T1000 (cell line): ENCODE data around the gene ZPLD1.

Experiments used
- DNase-seq: peaks from one replicate; lab custom pipeline; 2025; ENCODE audit warnings: mixed read lengths; lab: John Stamatoyannopoulos, UW

The ZPLD1 gene

DNA sequence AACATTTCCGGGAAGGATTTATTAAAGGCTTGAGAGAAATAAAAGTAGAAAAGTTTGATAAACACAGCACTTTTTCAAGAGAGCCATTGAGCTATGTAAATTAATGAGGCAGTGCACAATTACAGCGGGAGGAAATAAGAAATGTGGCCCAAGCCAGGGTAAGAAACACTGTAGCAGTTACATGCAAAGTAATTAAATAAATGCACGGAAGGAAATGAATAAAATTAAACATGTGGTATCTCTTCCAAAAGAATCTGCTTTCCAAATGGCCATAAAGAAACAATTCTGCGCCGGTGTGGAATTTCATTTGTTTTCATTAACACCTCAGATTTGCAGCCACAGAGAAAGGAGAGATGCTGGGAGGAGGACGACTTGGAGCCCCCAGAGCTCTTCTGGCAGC lies 35.3 kb downstream of the ZPLD1 start:
- DNase-seq: no peak

DNA sequence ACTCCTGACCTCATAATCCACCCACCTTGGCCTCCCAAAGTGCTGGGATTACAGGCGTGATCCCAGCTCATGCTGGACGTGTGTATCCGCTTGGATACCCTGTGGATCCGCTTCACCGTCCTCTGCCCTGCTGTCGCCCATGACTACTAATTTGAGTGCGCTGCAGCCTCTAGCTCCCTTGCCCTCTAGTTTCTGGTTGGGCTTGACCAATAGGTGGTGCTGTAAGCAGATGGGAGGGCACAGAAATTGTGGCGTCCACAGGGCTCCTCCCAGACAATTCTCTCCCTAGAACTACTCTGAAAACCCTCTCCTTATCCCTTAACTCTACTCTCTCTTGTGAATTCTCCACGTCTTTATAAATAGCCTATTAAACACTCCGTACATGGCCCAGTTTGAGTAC lies 36.2 kb downstream of the ZPLD1 start:
- no peak for DNase-seq

DNA sequence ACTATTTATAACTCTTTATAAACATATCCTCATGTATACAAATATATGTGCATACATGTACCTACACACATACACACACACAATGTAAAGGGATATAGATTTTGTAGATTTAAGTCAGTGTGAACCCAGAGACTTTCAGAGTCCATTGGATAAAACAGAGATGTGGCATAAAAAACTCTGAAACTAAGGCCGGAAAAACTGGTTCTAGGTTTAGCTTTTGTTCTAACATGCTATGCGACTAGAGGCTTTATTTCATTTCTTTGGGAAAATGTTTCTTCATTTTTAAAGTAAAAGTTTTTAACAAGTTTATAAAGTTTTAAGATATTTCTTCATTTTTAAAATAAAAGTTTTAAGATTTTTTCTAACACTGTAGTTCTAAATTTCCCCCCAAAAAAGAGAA lies 36.7 kb downstream of the ZPLD1 start:
- DNase-seq: no peak

DNA sequence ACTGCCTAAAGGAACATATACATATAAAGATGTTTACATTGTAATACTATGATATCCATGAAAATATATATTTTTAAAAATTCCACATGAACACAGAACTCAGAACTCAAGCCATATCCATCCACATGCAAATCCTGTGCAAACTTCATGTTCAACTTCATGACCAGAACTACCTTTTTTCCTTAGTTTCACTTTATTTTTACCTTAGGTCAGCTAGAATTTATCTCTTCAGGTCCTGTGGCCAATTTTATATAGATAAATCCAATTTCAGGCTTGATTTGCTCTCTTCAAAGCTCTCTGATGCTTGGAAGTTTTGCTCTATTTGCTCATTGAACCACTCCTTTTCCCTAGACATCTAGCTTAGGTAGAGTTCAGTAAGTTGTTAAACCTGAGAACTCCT lies 38.8 kb downstream of the ZPLD1 start:
- DNase-seq: no peak

DNA sequence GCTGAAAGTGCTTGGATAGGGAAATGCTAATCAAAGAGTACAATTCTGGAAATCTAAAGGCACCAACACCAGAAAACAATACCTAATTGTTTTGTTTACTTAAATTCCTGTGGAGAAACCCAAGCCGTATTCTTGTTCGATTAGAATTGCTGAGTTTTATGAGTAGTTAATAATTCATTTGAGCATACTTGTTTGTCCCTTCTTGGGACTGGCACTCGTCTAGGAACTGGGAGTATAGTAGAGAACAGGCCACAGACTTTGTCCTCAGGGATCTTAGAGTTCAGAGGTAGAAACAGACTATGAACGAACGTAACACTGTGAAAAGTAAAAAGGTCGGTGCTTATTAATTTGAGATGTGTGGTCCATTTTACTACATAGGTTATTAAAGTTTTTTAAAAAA lies 39.4 kb downstream of the ZPLD1 start:
- no peak for DNase-seq

DNA sequence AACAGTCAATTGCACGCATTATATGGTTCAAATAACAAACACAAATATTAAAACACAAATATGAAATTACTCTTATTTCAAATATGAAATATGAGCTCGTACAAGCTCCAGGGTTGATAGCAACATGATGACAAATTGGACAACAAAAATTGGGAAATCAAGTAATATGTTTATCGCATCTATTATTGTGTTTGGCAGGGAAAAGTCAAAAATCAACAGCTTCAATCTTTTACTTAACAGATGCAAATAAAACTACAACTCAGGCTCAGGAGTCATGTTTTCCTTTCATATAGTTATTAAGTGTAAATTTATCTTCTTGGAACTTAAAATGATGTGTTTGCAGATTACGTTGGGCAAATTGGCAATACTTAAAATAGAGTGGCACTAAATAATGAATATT lies 41.4 kb downstream of the ZPLD1 start:
- no peak for DNase-seq

DNA sequence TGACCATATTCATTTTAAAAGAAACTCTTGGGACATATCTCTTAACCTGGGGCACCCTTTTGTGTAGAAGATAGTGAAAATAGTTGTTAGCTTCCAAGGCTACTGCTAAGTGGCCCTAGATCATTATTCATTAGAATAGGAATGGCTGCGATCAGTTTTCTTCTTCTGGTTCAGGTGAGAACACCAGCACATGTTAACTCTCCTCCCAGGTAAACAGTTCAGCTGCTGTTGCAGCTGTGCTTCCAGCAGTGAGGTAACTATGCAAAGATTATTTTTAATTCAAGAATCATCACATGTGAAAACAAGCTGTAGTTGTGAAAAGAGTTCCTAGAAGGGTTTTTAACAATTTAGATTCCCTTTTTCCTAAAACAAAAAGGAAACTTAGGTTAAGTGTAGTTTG lies 43.3 kb downstream of the ZPLD1 start:
- DNase-seq: no peak

DNA sequence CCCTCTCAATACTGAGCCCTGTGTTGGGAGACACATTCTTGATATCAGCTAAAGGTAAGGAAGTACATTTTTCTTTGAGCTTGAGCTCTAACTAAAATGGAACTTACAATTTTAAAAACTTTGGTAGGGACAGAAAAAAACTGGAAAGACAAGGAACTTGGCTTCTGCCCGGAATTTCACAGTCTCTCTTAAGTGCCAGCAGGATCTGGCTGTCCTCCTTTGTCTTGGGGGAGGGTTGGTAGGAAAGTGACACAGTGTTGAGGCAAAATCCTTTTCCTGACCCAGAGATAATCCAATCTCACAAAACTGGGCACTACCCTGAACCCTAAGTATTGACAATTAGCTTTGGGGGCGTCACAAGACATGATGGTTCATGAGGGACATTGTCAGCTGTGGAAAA lies 45.3 kb downstream of the ZPLD1 start:
- no peak for DNase-seq

DNA sequence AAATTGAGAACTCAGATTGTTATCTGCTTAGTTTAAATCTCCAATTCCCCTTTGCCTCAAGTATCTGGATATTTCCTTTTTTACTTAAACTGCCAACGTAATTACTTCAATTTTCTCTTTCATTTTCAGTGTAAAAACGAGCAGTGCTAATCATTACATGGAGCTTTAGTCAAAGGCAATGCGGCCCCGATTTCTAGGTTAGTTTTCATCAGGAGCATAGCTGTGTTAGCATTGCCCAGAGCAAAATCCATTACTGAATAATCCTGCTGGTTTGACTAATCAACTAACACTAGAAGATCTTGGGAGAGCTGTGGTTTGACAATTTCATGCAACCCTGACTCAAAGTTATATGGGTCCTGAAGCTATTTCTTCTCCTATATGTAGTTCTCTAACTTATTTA lies 46.2 kb downstream of the ZPLD1 start:
- DNase-seq: no peak

DNA sequence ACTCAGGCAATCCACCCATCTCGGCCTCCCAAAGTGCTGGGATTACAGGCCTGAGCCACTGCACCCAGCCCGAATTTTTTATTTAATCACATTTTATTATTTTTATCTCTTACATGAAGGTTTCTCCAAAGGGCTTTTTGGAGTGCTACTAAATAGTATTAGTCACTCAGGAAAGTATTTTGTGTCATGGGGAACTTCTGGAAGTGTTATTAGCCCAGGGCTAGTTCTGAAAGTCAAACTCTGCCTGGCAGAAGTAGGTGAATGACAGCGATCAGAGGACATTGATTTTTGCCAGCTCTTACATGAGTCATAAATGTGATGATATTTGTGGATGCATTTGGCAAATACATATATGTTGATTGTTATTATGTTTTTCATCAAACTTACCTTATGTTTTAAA lies 48.7 kb downstream of the ZPLD1 start:
- DNase-seq: no peak

DNA sequence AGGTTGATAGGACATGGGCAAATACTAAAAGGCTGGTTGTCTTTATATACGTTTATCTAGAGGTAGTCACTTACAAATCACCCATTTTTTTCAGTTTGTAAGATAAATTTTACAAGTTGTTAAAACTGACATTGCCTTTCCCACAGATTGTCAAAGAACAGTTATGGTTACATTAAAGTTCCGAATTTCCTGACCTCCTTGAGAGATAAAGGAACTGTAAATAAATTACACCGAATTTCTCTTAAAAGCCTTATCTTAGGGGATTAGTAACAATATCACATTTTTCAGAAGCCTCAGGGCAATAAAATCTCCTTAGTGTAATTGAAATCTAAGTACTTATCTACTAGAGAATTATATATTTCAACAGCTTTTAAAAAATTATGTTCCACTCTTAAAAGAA lies 49.5 kb downstream of the ZPLD1 start:
- no peak for DNase-seq

DNA sequence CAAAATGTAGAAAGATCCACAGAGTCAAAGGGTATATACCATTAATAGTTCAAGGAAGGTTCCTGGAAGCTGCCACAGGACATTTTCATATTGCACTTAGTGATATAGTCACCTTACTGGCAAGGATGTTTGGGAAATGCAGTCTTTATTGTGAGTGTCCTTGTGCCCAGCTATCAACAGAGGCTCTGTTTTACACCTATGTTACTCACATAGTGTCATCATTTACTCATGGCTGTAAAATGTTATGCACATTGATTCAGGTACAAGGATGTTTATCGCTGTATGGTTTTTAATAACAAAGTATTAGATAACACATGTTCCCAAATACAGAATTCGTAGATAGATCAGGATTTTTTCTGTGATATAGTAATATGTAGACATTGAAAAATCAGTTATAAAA lies 50.9 kb downstream of the ZPLD1 start:
- no peak for DNase-seq

DNA sequence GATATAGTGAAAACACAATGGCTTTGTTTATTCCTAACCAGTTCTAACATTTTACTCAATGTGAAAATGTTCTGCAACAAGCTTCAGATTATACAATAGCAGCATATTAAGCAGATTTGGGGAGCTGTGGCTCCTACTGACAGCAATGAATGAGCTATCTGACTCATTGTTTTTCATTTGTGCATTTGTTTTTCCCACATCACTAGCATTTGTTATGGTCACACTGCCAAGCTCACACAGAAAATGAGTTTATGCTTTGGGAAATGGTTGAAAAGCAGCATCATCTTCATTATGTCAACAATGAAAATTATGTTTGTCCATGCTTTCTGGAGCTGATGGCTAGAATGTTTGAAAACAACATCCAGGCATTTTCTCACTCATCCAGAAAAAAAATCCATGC lies 53.5 kb downstream of the ZPLD1 start:
- no peak for DNase-seq

DNA sequence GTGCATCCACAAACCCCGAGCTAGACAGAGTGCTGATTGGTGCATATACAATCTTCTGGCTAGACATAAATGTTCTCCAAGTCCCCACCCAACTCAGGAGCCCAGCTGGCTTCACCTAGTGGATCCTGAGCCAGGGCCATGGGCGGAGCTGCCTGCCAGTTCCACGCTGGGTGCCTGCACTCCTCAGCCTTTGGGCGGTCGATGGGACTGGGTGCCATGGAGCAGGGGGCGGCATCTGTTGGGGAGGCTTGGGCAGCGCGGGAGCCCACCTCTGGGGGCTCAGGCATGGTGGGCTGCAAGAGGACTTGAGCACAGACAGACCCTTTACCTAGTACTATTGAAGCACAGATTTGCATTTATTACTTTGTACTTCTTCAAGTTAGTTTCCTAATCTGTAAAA lies 57.5 kb downstream of the ZPLD1 start:
- DNase-seq: no peak

DNA sequence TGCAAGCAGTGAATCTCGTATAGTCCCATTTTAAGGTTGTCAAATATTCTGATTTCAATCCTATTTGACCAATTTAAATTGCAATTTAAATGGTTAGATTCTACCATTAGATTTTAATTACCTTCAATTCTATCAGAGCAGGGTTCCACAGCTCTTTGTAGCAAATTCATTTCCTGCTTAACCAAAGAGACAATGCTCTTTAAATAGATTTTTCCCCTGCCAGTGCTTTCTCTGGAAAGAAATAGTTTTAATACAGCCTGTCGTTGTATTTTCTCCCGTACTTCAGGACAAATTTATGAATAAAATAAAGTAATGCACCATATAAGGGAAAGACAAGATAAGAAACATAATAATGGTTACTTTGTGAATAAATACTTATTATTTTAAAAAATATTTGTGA lies 62.8 kb downstream of the ZPLD1 start:
- no peak for DNase-seq

DNA sequence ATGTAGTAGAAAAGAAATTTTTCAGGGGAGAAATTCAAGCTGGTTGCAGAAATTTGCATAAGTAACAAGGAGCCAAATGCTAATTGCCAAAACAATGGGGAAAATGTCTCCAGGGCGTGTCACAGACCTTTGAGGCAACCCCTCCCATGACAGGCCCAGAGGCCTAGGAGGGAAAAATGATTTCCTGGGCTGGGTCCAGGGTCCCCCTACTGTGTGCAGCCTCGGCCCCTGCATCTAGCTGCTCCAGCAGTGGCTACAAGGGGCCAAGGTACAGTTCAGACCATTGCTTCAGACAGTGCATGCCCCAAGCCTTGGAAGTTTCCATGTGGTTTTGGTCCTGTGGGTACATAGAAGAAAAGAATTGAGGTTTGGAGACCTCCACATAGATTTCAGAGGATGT lies 70.7 kb downstream of the ZPLD1 start:
- no peak for DNase-seq

DNA sequence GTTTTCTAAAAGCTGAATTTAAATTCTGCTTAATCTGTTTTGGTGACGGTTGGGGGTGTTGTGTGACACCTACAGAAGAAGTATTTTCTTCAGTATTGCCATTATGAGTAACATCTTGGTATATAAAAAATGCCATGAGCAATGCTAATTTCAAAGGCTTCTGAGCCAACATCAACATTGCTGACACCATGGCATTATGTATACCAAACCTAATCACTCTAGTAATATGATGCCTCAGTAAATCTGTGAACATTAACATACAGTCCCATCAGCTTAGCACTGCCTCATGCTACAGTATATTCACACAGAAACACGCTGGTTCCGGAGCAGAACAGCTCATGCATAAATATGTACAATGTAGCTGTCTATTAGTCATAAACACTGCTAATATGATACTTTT lies 75.8 kb downstream of the ZPLD1 start:
- no peak for DNase-seq

DNA sequence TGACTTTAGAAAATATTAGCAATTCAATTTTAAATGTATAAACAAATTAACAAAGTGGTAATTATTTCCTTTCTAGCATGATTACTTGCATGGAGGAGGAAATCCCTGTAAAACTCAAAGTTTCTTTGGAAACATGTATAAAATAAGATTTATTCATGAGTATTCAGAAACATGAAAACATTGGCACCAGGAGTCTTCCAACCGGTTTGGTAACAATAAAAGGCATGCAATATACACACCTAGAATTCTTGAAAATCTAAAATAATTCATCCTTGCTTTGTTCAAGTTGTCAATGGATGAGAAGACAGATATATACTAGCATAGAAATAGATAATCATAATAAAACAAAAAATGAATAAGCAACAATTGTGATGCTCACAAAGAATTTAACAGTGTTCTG lies 76.4 kb downstream of the ZPLD1 start:
- DNase-seq: no peak

DNA sequence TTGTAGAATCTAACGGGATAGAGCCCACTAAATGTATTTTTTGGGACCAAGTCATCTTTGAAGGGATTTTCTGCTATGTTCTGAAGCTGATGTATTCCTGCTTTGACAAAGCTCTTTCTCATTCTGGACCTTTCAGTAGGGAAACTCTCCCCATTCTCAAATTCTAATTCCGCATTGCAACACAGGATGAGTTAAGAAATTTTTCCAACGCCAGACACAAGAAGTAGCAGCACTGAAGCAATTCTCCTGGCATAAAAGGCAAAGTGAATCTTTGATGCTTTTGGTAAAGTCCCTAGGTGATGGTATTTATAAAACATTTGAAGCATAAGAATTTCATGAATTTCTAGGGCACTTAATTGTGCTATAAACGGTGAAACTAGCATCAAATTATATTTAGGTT lies 76.8 kb downstream of the ZPLD1 start:
- DNase-seq: no peak

DNA sequence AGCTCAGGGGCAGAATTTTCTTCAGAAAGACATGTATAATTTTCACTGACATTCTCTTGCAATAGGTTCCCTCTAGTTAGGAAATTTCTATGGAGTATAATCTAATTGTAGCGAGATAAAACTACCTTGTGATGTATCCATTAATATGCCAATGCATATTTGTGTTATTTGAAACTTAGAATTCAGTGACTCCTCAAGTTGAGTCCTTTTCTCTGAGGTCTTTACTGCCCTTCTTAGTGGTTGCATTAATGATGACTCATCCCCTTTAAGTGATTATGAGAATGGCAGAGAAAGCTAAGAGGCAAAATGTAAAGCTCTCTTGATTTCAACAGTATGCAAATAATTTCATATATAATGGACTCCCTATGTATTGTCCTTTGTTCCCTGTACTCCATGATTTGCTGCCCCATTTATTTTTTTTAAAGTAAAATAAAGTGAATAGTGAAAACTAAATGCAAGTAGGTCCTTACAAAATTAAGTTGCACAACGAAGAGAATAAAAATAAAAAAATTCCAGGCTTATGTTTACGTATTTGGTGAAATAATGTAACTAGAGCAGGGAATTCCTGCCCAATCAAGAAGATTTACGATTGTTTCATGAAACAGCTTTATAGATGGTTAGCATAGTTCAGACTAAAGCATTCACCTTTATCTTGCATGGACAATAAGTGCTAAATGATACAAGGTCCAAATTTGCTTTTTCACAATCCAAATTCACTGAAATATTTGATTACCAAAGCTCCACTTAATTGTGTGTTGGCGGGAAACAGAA lies 78.1 kb downstream of the ZPLD1 start:
- DNase-seq: no peak

DNA sequence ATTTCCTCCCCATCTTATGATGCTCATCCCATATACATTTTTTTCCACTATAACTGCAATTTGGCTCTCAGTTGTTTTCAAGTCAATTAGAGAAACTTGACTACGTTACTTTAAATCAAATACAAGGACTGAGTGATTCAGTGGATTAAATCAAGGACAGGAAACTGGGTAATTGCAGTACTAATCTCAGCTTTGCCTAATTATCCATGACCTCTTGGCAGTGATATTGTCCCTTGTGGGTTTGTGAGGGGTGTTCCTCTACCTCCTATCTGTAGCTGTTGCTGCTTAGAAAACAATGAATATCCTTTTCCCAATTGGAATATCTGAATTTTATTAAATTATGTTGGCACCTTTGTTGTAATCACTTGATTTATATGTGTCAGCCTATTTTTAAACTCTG lies 79.4 kb downstream of the ZPLD1 start:
- DNase-seq: no peak

DNA sequence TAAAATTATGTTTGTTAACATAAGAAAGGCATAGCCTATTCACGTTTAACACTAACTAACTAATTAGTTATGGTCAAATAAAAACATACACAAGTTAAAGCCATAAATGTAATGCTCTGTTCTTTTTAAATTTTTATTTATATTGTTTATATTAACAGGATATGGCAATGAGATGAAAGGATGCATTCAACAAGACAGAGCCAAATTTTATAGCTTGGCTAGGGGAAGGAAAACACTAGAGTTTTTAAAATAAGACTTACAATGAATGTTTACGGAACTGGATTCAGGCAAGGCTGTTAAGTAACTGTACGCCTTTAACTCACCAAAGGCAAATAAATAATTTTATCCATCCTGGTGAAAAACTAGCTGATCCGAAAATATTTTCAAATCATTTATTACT lies 86.4 kb downstream of the ZPLD1 start:
- DNase-seq: no peak

DNA sequence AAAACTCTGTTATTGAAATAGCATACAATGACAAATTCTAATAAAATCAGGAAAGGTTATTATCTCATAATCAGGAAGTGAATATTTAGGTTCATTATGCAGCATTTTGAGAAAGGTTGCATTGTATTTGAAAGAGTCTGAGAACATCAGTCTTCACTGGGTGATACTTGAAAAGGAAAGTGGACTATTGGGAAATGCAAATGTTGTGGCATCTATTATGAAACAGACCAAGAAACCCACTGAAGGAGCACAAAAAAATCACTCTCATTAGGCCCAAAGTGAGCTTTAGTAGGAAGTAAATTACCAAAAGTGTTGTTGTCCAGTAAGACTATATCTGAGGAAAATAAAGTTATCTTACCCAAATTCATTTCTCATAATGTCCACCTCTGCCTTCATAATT lies 90.8 kb downstream of the ZPLD1 start:
- no peak for DNase-seq

DNA sequence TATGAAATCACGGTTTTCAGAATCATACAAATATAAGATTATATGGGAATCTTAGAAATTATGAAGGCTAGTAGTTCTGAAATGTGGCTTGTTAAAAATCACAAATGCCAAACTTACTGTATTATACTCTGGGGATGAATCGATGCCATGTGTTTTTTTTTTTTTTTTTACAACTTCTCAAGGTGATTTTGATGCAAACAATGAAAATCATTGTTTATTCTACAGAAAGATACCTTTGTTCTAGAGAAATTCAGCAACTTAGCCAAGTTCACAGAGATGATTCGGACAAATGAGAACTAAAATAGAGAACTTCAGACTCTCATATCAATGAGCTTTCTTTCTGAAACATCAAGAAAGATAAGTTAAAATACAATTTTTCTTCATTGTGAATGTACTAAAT lies 92.0 kb downstream of the ZPLD1 start:
- DNase-seq: no peak

DNA sequence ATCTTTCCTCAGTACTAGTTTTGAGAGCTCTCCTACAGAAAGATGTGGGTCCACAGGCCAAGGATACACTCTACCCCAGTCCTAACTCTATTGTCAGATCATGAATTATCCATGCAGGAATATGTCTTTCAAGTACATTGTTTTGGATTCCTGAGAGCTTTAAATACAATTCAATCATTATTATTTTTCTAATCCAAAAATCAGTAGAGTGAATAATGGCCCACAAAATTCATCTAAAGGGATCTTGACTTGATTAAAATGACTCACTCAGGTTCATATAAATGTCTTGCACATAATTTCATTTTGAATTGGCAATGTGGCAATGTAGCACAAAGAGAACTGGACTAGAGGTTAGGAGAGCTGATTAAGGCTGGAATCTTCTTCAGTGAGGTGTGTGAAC lies 93.9 kb downstream of the ZPLD1 start:
- DNase-seq: no peak
